ENCODE data around the gene FLCN. TPM values are rescaled to one million over a fixed set of nuclear protein-coding genes. Genes with fewer than 3 reads are reported as not detected.
A peak's percentile ranks its signal among the peaks of the same experiment; 100 is the strongest.

Gene FLCN
- total and polyA plus RNA-seq, 12 donors: 16.0 to 78.2 (median 35.8) TPM

DNA sequence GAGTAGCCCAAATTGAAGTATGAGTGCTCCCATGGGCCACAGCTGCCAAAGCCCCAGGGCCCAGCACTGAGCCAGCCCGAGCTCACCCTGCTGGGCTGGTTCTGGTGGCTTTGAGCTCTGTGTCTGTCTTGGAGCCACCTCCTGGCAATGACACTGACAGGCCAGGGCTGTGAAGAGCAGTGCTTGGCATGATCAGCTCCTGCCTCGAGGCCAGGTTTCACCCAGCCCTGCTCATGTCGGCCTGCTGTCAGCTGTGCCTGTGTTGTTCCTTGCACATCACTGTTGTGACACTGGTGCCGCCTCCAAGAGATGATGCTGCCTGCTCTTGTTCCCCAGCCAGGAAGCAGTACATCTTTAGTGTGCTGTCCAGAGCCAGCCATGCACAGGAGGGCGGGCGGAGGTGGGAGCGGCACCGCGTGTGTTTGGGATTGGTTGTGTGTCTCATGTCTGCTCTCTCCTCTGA is 56.8 kb downstream of the FLCN start:
- DNase-seq (peak; percentile 41 to 55), ATAC-seq (peak; percentile 50 to 83 (median 68))
- H3K27ac ChIP-seq: peak overlapping the region in 9 of 10 donors; percentile 27 to 82 (median 52)
- H3K27me3 ChIP-seq: no peaks in the 10 kb centered on the region
- TF ChIP-seq, protein P1, sequence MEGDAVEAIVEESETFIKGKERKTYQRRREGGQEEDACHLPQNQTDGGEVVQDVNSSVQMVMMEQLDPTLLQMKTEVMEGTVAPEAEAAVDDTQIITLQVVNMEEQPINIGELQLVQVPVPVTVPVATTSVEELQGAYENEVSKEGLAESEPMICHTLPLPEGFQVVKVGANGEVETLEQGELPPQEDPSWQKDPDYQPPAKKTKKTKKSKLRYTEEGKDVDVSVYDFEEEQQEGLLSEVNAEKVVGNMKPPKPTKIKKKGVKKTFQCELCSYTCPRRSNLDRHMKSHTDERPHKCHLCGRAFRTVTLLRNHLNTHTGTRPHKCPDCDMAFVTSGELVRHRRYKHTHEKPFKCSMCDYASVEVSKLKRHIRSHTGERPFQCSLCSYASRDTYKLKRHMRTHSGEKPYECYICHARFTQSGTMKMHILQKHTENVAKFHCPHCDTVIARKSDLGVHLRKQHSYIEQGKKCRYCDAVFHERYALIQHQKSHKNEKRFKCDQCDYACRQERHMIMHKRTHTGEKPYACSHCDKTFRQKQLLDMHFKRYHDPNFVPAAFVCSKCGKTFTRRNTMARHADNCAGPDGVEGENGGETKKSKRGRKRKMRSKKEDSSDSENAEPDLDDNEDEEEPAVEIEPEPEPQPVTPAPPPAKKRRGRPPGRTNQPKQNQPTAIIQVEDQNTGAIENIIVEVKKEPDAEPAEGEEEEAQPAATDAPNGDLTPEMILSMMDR (IDR thresholded peaks at IDR 0.05): no peak
- peaks cover 8 to 67% (median 33%) of the 10 kb centered on the region in 9 donors for H3K4me1 ChIP-seq
- 51 to 79% methylated on average over 9 of the region's 9 CpGs for WGBS, 2 donors
- H3K9me3 ChIP-seq: no peaks in the 10 kb centered on the region
- intact Hi-C loops (cut with DNase I): no loop called here
- H3K4me3 ChIP-seq: no peak overlapping the region
- H3K36me3 ChIP-seq: peaks cover 0 to 97% (median 69%) of the 10 kb centered on the region in 9 donors

- H3K4me3 ChIP-seq: no peak overlapping the region
- H3K9me3 ChIP-seq: no peaks in the 10 kb centered on the region
- no peaks in the 10 kb centered on the region for H3K27me3 ChIP-seq
- peak overlapping the region in 8 of 10 donors; percentile 27 to 82 (median 53) for H3K27ac ChIP-seq
- TF ChIP-seq, protein P1 (IDR thresholded peaks at IDR 0.05): no peak
- DNase-seq (no peak), ATAC-seq (no peak)
- intact Hi-C loops (cut with DNase I): no loop called here
- H3K4me1 ChIP-seq: peaks cover 7 to 61% (median 27%) of the 10 kb centered on the region in 9 donors
- peaks cover 0 to 100% (median 73%) of the 10 kb centered on the region in 9 donors for H3K36me3 ChIP-seq
- 93 to 99% methylated on average over 2 of the region's 2 CpGs for WGBS, 2 donors
Measured at GRCh38 chr17:17179371-17179827, 57.6 kb downstream of the FLCN start.

DNA sequence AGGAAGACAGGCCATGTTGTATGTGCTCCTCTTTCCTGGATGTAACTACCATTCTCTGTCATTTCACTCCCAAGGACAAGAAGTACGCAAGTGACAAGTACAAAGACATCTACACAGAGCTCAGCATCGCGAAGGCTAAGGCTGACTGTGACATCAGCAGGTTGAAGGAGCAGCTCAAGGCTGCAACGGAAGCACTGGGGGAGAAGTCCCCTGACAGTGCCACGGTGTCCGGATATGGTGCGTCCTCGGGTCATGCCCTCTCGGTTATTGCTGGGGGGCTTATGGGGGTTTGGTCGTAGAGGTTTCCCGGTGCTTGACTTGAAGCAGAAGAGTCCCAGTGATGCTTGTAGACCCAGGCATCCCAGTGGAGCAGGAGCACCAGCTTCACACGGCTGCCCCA is 59.8 kb downstream of the FLCN start:
- intact Hi-C loops (cut with DNase I): no loop called here
- Histone ChIP-seq H3K36me3 (peaks cover 3 to 100% (median 88%) of the 10 kb centered on the region in 9 donors), H3K4me1 (peaks cover 4 to 50% (median 26%) of the 10 kb centered on the region in 9 donors), H3K9me3 (no peaks in the 10 kb centered on the region), H3K4me3 (no peak overlapping the region), H3K27ac (no peak overlapping the region), H3K27me3 (no peaks in the 10 kb centered on the region)
- ATAC-seq (no peak), DNase-seq (no peak)
- TF ChIP-seq, protein P1 (IDR thresholded peaks at IDR 0.05): no peak
- 91 to 93% methylated on average over 12 of the region's 12 CpGs for WGBS, 2 donors

GRCh38 chr17:17176341-17176740 is 60.6 kb downstream of the FLCN start:
- WGBS, 2 donors: 92 to 97% methylated on average over 12 of the region's 12 CpGs
- Histone ChIP-seq H3K27ac (peak overlapping the region in 2 of 10 donors; percentile 35 to 53), H3K4me1 (peaks cover 4 to 49% (median 34%) of the 10 kb centered on the region in 9 donors), H3K27me3 (no peaks in the 10 kb centered on the region), H3K4me3 (no peak overlapping the region), H3K36me3 (peaks cover 3 to 100% (median 88%) of the 10 kb centered on the region in 9 donors), H3K9me3 (no peaks in the 10 kb centered on the region)
- intact Hi-C loops (cut with DNase I): no loop called here
- no peak for DNase-seq
- TF ChIP-seq, protein P1 (IDR thresholded peaks at IDR 0.05): no peak
- no peak for ATAC-seq

Measured in heart right ventricle (tissue), 16 donors.